HepG2 (cell line): ENCODE measurements around the gene SYNGR2. TPM values are rescaled to one million over a fixed set of nuclear protein-coding genes. Genes with fewer than 3 reads are reported as not detected.
A peak's percentile ranks its signal among the peaks of the same experiment; 100 is the strongest.

Experiments used
- ADNP ChIP-seq: sonication (generic); formaldehyde crosslinking; IDR thresholded peaks from 2 replicates; pipeline ENCODE4 v1.4.0; 2020; ENCODE audit warnings: missing genetic modification reagents
- AHR ChIP-seq: IDR thresholded peaks from 2 replicates; pipeline ENCODE4 v1.6.1; 2018; ENCODE audit warnings: missing genetic modification reagents, missing compliant biosample characterization
- HNF4A ChIP-seq: sonication (generic); formaldehyde crosslinking; IDR thresholded peaks from 2 replicates; pipeline ENCODE4 v1.4.0; 2020; ENCODE audit warnings: missing genetic modification reagents
- JUN ChIP-seq: sonication (generic); formaldehyde crosslinking; IDR thresholded peaks from 2 replicates; pipeline ENCODE4 v1.4.0; 2020; ENCODE audit warnings: mild to moderate bottlenecking, missing genetic modification reagents
- KLF15 ChIP-seq: sonication (generic); formaldehyde crosslinking; IDR thresholded peaks from 2 replicates; pipeline ENCODE4 v1.8.1; 2023; ENCODE audit warnings: borderline replicate concordance, mild to moderate bottlenecking, inconsistent platforms, missing genetic modification reagents, mixed read lengths
- NBN ChIP-seq: fragments of 450-650 bp; conservative IDR thresholded peaks from 2 replicates; pipeline ENCODE4 v1.6.1; 2017
- NFE2 ChIP-seq: sonication (generic); formaldehyde crosslinking; IDR thresholded peaks from 2 replicates; pipeline ENCODE4 v1.4.0; 2020; ENCODE audit warnings: missing genetic modification reagents
- NR1H2 ChIP-seq: sonication (generic); formaldehyde crosslinking; IDR thresholded peaks from 2 replicates; pipeline ENCODE4 v1.8.1; 2022; ENCODE audit warnings: low read depth, missing genetic modification reagents, borderline replicate concordance
- PLRG1 ChIP-seq: fragments of 450-650 bp; conservative IDR thresholded peaks from 2 replicates; pipeline ENCODE4 v1.6.1; 2016
- RBAK ChIP-seq: sonication (generic); formaldehyde crosslinking; IDR thresholded peaks from 2 replicates; pipeline ENCODE4 v1.5.1; 2020; ENCODE audit warnings: mild to moderate bottlenecking, missing genetic modification reagents
- RFXANK ChIP-seq: IDR thresholded peaks from 2 replicates; pipeline ENCODE4 v1.6.1; 2016
- SETDB1 ChIP-seq: sonication (generic); formaldehyde crosslinking; IDR thresholded peaks from 2 replicates; pipeline ENCODE4 v1.5.1; 2020; ENCODE audit warnings: missing genetic modification reagents, mild to moderate bottlenecking, borderline replicate concordance
- ZNF225 ChIP-seq: sonication (generic); formaldehyde crosslinking; IDR thresholded peaks from 2 replicates; pipeline ENCODE4 v1.4.0; 2020; ENCODE audit warnings: mild to moderate bottlenecking, missing genetic modification reagents
- ZNF318 ChIP-seq: sonication (generic); formaldehyde crosslinking; IDR thresholded peaks from 2 replicates; pipeline ENCODE4 v1.4.0; 2020; ENCODE audit warnings: mild to moderate bottlenecking, missing genetic modification reagents
- ZNF354B ChIP-seq: sonication (generic); formaldehyde crosslinking; IDR thresholded peaks from 2 replicates; pipeline ENCODE4 v1.8.0; 2022; ENCODE audit warnings: mild to moderate bottlenecking, missing genetic modification reagents
- ZNF496 ChIP-seq: sonication (generic); formaldehyde crosslinking; IDR thresholded peaks from 2 replicates; pipeline ENCODE4 v1.8.1; 2023; ENCODE audit warnings: mild to moderate bottlenecking, moderate library complexity, missing genetic modification reagents; ENCODE audit not compliant: insufficient replicate concordance
- ZNF605 ChIP-seq: sonication (generic); formaldehyde crosslinking; IDR thresholded peaks from 2 replicates; pipeline ENCODE4 v1.8.0; 2022; ENCODE audit warnings: mild to moderate bottlenecking, missing genetic modification reagents
- polyA plus RNA-seq, 8 experiments: library from polyadenylated mRNA; depleted of rRNA in 3 of 8; stranded (reverse) in 7 of 8; unstranded in 1 of 8; fragments of >200 nt; fragmentation: Illumina TruSeq in 4 of 8; extraction: Trizol in 4 of 8; gene quantifications; 2 replicates each; pipeline versions ENCODE4 v1.2.1 to v1.2.3, GENCODE V29; 2011 to 2016; ENCODE audit warnings: low read depth in 4 of 8, missing spikeins in 1 of 8, mixed read lengths in 1 of 8; ENCODE audit not compliant: insufficient read depth in 1 of 8
- total RNA-seq, 5 experiments: library from RNA; depleted of rRNA; stranded (reverse); fragments of >200 nt; fragmentation: Illumina TruSeq; extraction: Trizol; gene quantifications; 2 replicates each; pipeline ENCODE4 v1.2.3, GENCODE V29; 2016; ENCODE audit warnings: low read depth in 1 of 5
- TF ChIP-seq, protein P1 (sequence below): sonication (generic); formaldehyde crosslinking; IDR thresholded peaks from 2 replicates; pipeline ENCODE4 v1.8.0; 2022; ENCODE audit warnings: missing genetic modification reagents, mild to moderate bottlenecking, moderate library complexity, borderline replicate concordance
- TF ChIP-seq, protein P2 (sequence below): sonication (generic); formaldehyde crosslinking; IDR thresholded peaks from 2 replicates; pipeline ENCODE4 v1.5.1; 2020; ENCODE audit warnings: mild to moderate bottlenecking, missing genetic modification reagents, borderline replicate concordance

Gene SYNGR2
- total and polyA plus RNA-seq, 2 of the 13 experiments (the other 11 are each of a cell fraction or from before 2014, with no cell fraction given), result 46.7 to 170 TPM

DNA sequence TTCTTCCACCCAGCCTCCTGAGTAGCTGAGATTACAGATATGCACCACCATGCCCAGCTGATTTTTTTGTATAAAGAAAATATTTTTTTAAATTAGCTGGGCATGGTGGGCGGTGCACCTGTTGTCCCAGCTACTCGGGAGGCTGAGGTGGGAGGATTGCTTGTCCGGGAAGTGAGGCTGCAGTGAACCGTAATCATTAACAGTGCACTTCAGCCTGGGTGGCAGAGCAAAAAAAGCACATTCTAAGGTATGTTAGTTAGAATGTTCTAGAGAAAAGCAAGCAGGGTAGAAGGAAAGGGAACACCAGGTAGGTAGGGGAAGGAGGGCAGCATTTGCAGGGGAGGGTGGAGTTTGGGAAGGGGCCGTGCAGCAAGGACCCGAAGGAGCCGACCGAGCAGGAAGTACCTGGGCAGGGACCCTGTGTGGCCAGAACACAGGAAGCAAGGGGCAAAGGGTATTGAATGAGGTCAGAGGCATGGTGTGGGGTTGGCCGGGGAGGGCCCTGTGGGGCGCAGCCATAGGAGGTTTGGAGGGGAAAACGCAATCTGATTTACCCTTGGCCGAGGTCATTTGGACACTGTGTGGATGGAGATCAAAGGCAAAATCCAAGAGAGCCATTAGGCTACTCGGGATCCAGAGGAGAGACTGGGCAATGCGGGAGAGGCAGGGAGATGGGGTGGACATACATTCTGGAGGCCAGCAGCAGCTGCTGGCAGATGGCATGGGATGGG lies 19.9 kb upstream of the SYNGR2 start (continued):
- TF ChIP-seq ZNF318 (CRISPR knock-in tag) (no peak), ZNF605 (CRISPR knock-in tag) (no peak), ZNF354B (CRISPR knock-in tag) (no peak), JUN (peak; percentile 55; the same call in 1 of the 2 replicates), NBN (no peak), HNF4A (CRISPR knock-in tag) (peak; percentile 60), ADNP (CRISPR knock-in tag) (no peak), SETDB1 (CRISPR knock-in tag) (no peak), AHR (CRISPR knock-in tag) (no peak), RFXANK (CRISPR knock-in tag) (no peak), ZNF496 (CRISPR knock-in tag) (no peak), PLRG1 (no peak), NR1H2 (no peak), ZNF225 (no peak), NFE2 (no peak), RBAK (CRISPR knock-in tag) (no peak), KLF15 (CRISPR knock-in tag) (no peak)
- TF ChIP-seq, protein P1, sequence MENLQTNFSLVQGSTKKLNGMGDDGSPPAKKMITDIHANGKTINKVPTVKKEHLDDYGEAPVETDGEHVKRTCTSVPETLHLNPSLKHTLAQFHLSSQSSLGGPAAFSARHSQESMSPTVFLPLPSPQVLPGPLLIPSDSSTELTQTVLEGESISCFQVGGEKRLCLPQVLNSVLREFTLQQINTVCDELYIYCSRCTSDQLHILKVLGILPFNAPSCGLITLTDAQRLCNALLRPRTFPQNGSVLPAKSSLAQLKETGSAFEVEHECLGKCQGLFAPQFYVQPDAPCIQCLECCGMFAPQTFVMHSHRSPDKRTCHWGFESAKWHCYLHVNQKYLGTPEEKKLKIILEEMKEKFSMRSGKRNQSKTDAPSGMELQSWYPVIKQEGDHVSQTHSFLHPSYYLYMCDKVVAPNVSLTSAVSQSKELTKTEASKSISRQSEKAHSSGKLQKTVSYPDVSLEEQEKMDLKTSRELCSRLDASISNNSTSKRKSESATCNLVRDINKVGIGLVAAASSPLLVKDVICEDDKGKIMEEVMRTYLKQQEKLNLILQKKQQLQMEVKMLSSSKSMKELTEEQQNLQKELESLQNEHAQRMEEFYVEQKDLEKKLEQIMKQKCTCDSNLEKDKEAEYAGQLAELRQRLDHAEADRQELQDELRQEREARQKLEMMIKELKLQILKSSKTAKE (CRISPR knock-in tag), result no peak
- TF ChIP-seq, protein P2, sequence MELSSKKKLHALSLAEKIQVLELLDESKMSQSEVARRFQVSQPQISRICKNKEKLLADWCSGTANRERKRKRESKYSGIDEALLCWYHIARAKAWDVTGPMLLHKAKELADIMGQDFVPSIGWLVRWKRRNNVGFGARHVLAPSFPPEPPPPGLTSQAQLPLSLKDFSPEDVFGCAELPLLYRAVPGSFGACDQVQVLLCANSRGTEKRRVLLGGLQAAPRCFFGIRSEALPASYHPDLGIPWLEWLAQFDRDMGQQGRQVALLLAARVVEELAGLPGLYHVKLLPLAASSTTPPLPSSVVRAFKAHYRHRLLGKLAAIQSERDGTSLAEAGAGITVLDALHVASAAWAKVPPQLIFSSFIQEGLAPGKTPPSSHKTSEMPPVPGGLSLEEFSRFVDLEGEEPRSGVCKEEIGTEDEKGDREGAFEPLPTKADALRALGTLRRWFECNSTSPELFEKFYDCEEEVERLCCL (CRISPR knock-in tag), result no peak
